ENCODE data around the gene BEND7. TPM values are rescaled to one million over a fixed set of nuclear protein-coding genes. Genes with fewer than 3 reads are reported as not detected.

Gene BEND7
- total RNA-seq, 1 donor from 2014 or later = 43.5 TPM

Other genes starting within 250 kb of the BEND7 start
- gene PHYH, start 228.9 kb downstream of the BEND7 start, total RNA-seq = 71.2 TPM
- gene SEPHS1, start 180.7 kb downstream of the BEND7 start, total RNA-seq = 35.9 TPM
- 18.6 TPM for gene PRPF18, start 58.0 kb upstream of the BEND7 start, total RNA-seq